OCI-LY7 (cell line): Measurements from ENCODE around the gene CSTPP1.

Experiments used
- CTCF ChIP-seq: fragments of 200-600 bp; sonication (generic); conservative IDR thresholded peaks from 2 replicates; pipeline ENCODE4 v1.5.1; 2014; ENCODE audit warnings: mild to moderate bottlenecking, antibody characterized with exemption, low read length, moderate library complexity, mixed read lengths
- EZH2phosphoT487 ChIP-seq: fragments of 200-600 bp; sonication (generic); IDR thresholded peaks from 2 replicates; pipeline ENCODE4 v1.6.1; 2018; ENCODE audit warnings: low read depth, borderline replicate concordance, mild to moderate bottlenecking, mixed run types, antibody characterized with exemption, low read length, moderate library complexity, mixed read lengths

DNA sequence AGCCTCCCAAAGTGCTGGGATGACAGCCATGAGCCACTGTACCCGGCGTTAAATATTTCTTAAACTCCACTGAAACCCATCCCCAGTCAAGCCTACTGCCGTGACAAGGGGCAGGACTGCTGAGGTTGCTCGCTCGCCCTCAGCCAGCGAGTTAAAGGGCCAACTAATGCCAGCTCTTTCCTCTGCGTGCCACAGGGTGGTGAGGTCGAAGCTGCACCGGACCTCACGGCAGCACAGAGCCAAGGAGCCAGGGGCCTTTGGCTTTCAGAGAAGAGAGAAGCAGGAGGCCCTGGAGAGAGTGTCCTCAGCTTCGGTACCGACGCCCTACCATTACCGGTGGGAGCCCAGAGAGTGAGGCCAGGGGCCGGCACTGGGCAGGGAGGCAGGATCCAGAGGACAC is 227.3 kb downstream of the CSTPP1 start:
- TF ChIP-seq CTCF: no peak
- TF ChIP-seq EZH2phosphoT487: no peak
